ENCODE results near the gene PPFIA3. TPM values are rescaled to one million over a fixed set of nuclear protein-coding genes. Genes with fewer than 3 reads are reported as not detected.
A peak's percentile ranks its signal among the peaks of the same experiment; 100 is the strongest.
"Not testable (repeated sequence)": the region's sequence is repeated elsewhere in the genome, so short reads cannot be mapped to it uniquely, and the experiment has no call there.

The PPFIA3 gene
- 1 to 10 TPM; 3.4 to 5.0 (median 4.0) TPM for total RNA-seq

- Mint-ChIP-seq H3K4me3 (peak within 1 kb of the TSS; percentile 81), H3K4me1 (ENCODE audit: low read depth) (peaks cover 32% of the 10 kb centered on the region), H3K36me3 (ENCODE audit: insufficient read depth) (no peaks in the 10 kb centered on the region), H3K27me3 (ENCODE audit: low read depth) (peaks cover 4% of the 10 kb centered on the region), H3K9me3 (no peaks in the 10 kb centered on the region)
- ATAC-seq (peak; percentile 7 to 15), DNase-seq (no peak)
These were observed at the start of gene PPFIA3 for GRCh38 chr19:49119411-49120324. TSS of gene PPFIA3 (plus strand) at chr19:49119544. CDS start at chr19:49127874, 8,330 bp downstream.

- peaks cover 80% of the 10 kb centered on the region for H3K27me3 Mint-ChIP-seq (ENCODE audit: low read depth)
- no peak overlapping the region for H3K4me3 Mint-ChIP-seq
- H3K36me3 Mint-ChIP-seq (ENCODE audit: insufficient read depth) = peaks cover 2% of the 10 kb centered on the region
- peaks cover 11% of the 10 kb centered on the region for H3K4me1 Mint-ChIP-seq (ENCODE audit: low read depth)
- no peak for DNase-seq
- H3K9me3 Mint-ChIP-seq = no peaks in the 10 kb centered on the region
- no peak for ATAC-seq
These were observed 48.9 kb upstream of the PPFIA3 start for GRCh38 chr19:49070416-49070815.

GRCh38 chr19:49071860-49072547 lies 47.3 kb upstream of the PPFIA3 start:
- H3K36me3 Mint-ChIP-seq (ENCODE audit: insufficient read depth) = peaks cover 2% of the 10 kb centered on the region
- no peak overlapping the region for H3K4me3 Mint-ChIP-seq
- ATAC-seq (no peak), DNase-seq (peak; percentile 35)
- peaks cover 78% of the 10 kb centered on the region for H3K27me3 Mint-ChIP-seq (ENCODE audit: low read depth)
- no peaks in the 10 kb centered on the region for H3K9me3 Mint-ChIP-seq
- H3K4me1 Mint-ChIP-seq (ENCODE audit: low read depth) = peaks cover 11% of the 10 kb centered on the region

DNA sequence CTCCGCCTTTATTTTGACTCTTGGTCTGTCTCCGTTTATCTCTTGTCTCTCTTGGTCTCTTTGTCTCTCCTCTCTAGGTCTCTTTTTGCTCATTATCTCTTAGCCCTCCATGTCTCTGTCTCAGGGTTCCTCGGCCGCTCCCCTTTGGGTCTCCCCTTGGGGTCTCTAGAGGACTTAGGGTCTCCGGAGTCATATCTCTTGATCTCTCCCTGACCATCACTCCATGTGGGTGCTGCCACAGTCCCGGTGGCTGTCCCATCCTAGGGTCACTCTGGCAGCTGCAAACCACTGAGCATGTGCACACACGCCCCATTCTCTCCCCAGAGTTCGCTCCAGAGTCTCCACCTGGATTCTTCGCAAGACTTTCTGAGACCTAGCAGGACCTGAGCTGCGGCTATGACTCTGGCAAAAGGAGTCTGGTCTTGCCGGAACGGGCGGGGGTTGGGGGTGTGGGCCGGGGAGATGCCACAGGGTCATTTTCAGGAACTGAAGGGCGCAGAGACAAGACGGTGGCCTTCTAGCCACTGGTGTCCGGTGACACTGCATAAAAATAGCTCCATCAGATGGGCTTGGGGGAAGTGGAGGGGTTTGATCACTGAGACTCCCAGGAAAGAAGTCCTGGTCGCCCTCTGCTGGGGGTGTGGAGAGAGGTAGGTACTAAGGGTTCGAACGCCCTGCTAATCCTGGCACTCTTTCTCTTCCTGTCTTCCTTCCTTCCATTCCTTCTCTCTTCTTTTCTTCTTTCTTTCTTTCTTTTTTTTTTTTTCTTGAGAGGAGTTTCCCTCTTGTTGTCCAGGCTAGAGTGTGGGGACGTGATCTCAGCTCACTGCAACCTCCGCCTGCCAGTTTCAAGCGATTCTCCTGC lies 45.6 kb upstream of the PPFIA3 start:
- Mint-ChIP-seq H3K4me1 (ENCODE audit: low read depth) (peaks cover 11% of the 10 kb centered on the region), H3K27me3 (ENCODE audit: low read depth) (peaks cover 70% of the 10 kb centered on the region), H3K36me3 (ENCODE audit: insufficient read depth) (peaks cover 2% of the 10 kb centered on the region), H3K9me3 (no peaks in the 10 kb centered on the region), H3K4me3 (no peak overlapping the region)
- DNase-seq (no peak), ATAC-seq (peak in 1 of 2 donors; percentile 48)

DNA sequence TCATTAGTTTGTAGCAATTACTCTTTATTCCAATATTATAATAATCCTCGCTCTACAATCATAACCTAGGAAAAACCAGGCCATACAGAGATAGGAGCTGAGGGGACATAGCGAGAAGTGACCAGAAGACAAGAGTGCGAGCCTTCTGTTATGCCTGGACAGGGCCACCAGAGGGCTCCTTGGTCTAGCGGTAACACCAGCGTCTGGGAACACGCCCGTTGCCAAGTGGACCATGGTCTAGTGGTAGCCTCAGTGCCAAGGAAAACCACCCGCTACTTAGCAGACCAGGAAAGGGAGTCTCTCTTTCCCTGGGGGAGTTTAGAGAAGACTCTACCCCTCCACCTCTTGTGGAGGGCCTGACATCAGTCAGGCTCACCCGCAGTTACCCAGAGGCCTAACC lies 44.5 kb upstream of the PPFIA3 start:
- H3K9me3 Mint-ChIP-seq; H3K4me3 Mint-ChIP-seq; DNase-seq; H3K36me3 Mint-ChIP-seq (ENCODE audit: insufficient read depth); ATAC-seq: not testable (repeated sequence)
- peaks cover 11% of the 10 kb centered on the region for H3K4me1 Mint-ChIP-seq (ENCODE audit: low read depth)
- H3K27me3 Mint-ChIP-seq (ENCODE audit: low read depth) = peaks cover 59% of the 10 kb centered on the region

DNA sequence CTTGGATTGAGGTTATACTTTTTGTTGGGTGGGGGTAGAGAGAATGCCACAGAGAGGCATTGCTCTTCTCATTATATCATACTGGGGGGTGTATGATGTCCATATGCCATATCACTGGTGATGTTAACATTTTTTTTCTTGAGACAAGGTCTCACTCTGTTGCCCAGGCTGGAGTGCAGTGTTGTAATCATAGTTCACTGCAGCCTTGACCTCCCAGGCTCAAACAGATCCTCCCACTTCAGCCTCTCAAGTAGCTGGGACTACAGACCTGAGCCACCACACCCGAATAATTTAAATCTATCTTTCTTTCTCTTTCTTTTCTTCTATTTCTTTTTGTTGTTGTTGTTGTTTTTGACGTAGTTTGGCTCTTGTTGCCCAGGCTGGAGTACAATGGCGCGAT lies 39.0 kb upstream of the PPFIA3 start:
- no peak for DNase-seq
- no peaks in the 10 kb centered on the region for H3K9me3 Mint-ChIP-seq
- H3K4me3 Mint-ChIP-seq = no peak overlapping the region

DNA sequence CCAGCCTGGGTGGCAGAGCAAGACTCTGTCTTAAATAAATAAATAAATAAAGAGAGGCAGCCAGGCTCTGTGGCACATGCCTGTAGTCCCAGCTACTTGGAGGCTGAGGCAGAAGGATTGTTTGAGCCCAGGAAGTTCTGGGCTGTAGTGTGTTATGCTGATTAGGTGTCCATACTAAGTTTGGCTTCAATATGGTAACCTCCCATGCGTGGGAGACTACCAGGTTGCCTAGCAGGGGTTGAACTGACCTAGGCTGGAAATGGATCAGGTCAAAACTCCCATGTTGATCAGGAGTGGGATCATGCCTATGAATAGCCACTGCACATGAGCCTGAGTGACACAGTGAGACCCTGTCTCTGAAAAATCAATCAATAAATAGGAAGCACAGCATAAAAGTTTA lies 38.1 kb upstream of the PPFIA3 start:
- Mint-ChIP-seq H3K9me3 (no peaks in the 10 kb centered on the region), H3K4me1 (ENCODE audit: low read depth) (peaks cover 10% of the 10 kb centered on the region), H3K36me3 (ENCODE audit: insufficient read depth) (peaks cover 5% of the 10 kb centered on the region), H3K4me3 (no peak overlapping the region), H3K27me3 (ENCODE audit: low read depth) (peaks cover 16% of the 10 kb centered on the region)
- no peak for ATAC-seq
- no peak for DNase-seq

More for the DNA sequence above, 39.0 kb upstream of the PPFIA3 start:
- Mint-ChIP-seq H3K27me3 (ENCODE audit: low read depth) (peaks cover 25% of the 10 kb centered on the region), H3K36me3 (ENCODE audit: insufficient read depth) (no peaks in the 10 kb centered on the region), H3K4me1 (ENCODE audit: low read depth) (peaks cover 6% of the 10 kb centered on the region)
- no peak for ATAC-seq

DNA sequence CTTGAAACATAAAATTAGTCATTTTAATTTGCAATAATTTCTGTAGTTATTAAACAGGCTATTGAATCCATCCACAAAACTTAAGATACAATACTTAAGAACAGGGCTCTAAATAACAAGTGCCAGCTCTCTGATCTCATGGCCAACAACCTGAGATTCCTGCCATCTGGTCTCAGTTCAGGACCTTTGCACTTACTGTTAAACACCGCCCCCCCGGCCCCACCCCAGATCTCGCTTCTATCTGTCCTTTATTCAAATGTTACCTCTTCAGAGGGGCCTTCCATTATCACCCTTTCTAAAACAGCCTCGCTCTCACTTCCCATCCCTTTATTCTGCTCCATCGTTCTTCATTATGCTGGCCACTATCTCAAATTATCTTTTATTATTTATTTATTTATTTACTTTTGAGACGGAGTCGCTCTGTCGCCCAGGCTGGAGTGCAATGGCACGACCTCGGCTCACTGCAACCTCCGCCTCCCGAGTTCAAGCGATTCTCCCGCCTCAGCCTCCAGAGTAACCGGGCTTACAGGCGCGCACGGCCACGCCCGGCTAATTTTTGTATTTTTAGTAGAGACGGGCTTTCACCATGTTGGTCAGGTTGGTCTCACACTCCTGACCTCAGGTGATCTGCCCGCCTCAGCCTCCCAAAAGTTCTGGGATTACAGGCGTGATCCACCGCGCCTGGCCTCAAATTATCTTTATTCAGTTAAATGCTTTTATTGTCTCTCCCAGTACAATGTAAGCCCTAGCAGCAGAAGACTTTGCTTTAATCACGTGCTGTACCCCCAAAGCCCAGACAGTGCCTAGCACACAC lies 34.9 kb upstream of the PPFIA3 start:
- peaks cover 5% of the 10 kb centered on the region for H3K27me3 Mint-ChIP-seq (ENCODE audit: low read depth)
- no peak for DNase-seq
- H3K4me1 Mint-ChIP-seq (ENCODE audit: low read depth) = peaks cover 28% of the 10 kb centered on the region

GRCh38 chr19:49085020-49085867 lies 34.1 kb upstream of the PPFIA3 start, which contains the start of gene SNRNP70:
TSS of gene SNRNP70 (plus strand) at chr19:49085451. CDS start at chr19:49086415, 964 bp downstream.
- Mint-ChIP-seq H3K4me1 (ENCODE audit: low read depth) (peaks cover 30% of the 10 kb centered on the region), H3K36me3 (ENCODE audit: insufficient read depth) (peaks cover 22% of the 10 kb centered on the region), H3K4me3 (peak within 1 kb of the TSS; percentile 99), H3K9me3 (no peaks in the 10 kb centered on the region), H3K27me3 (ENCODE audit: low read depth) (peaks cover 3% of the 10 kb centered on the region)
- ATAC-seq (peak; percentile 95 to 97), DNase-seq (peak; percentile 98)

More for the DNA sequence above, 34.9 kb upstream of the PPFIA3 start:
- Mint-ChIP-seq H3K4me3 (peak overlapping the region; percentile 99), H3K36me3 (ENCODE audit: insufficient read depth) (peaks cover 20% of the 10 kb centered on the region), H3K9me3 (no peaks in the 10 kb centered on the region)
- no peak for ATAC-seq

DNA sequence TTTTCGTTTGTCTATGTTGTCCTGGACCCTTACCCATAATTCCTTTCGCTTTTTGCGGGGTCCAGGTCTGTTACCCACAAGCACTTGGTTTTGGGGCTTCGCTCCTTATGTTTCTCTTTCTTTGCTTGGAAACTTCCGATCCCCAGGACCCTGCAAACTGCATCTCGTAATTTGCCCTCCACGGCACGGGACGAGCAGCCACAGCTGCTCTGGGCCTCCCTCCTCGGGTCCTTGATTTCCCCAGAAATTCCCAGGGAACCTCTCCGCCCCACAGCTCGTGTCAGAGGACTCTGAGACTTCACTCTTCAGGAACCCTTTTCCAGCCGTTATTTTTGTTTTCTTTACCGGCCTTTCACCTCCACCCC lies 33.5 kb upstream of the PPFIA3 start:
- Mint-ChIP-seq H3K4me1 (ENCODE audit: low read depth) (peaks cover 32% of the 10 kb centered on the region), H3K27me3 (ENCODE audit: low read depth) (peaks cover 2% of the 10 kb centered on the region), H3K9me3 (no peaks in the 10 kb centered on the region), H3K4me3 (peak overlapping the region; percentile 99), H3K36me3 (ENCODE audit: insufficient read depth) (peaks cover 24% of the 10 kb centered on the region)
- ATAC-seq (no peak), DNase-seq (no peak)

DNA sequence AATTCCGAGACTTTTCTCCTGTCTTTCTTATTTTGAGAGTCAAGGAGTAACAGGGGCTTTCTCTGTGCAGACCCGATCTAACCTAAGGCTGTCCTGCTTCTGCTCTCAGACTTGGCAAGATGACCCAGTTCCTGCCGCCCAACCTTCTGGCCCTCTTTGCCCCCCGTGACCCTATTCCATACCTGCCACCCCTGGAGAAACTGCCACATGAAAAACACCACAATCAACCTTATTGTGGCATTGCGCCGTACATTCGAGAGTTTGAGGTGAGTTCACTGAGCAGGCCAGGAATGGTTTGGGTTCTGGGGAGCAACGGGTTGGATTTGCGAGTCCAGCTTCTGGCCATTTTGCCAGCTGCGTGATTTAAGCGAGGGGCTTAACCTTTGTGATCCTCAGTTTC lies 33.0 kb upstream of the PPFIA3 start:
- no peak for DNase-seq
- Mint-ChIP-seq H3K4me3 (peak overlapping the region; percentile 99), H3K9me3 (no peaks in the 10 kb centered on the region), H3K4me1 (ENCODE audit: low read depth) (peaks cover 33% of the 10 kb centered on the region), H3K27me3 (ENCODE audit: low read depth) (peaks cover 2% of the 10 kb centered on the region), H3K36me3 (ENCODE audit: insufficient read depth) (peaks cover 25% of the 10 kb centered on the region)
- ATAC-seq = no peak

GRCh38 chr19:49091391-49092038 lies 27.8 kb upstream of the PPFIA3 start:
- Mint-ChIP-seq H3K4me3 (no peak overlapping the region), H3K9me3 (no peaks in the 10 kb centered on the region), H3K27me3 (ENCODE audit: low read depth) (no peaks in the 10 kb centered on the region), H3K4me1 (ENCODE audit: low read depth) (peaks cover 31% of the 10 kb centered on the region), H3K36me3 (ENCODE audit: insufficient read depth) (peaks cover 38% of the 10 kb centered on the region)
- DNase-seq = no peak
- no peak for ATAC-seq

Data from activated T-cell treated with anti-CD3 and anti-CD28 coated beads, Interleukin-2, amount 50 U/mL, for 4 hours (primary cell).